Activated T-cell treated with anti-CD3 and anti-CD28 coated beads for 48 hours (primary cell): ENCODE measurements around the gene DYRK1A.

ENCODE experiments used
- DNase-seq: peaks from one replicate; pipeline ENCODE4 v3.0.0-alpha.2; 2020; ENCODE audit warnings: low read depth

The DYRK1A gene

DNA sequence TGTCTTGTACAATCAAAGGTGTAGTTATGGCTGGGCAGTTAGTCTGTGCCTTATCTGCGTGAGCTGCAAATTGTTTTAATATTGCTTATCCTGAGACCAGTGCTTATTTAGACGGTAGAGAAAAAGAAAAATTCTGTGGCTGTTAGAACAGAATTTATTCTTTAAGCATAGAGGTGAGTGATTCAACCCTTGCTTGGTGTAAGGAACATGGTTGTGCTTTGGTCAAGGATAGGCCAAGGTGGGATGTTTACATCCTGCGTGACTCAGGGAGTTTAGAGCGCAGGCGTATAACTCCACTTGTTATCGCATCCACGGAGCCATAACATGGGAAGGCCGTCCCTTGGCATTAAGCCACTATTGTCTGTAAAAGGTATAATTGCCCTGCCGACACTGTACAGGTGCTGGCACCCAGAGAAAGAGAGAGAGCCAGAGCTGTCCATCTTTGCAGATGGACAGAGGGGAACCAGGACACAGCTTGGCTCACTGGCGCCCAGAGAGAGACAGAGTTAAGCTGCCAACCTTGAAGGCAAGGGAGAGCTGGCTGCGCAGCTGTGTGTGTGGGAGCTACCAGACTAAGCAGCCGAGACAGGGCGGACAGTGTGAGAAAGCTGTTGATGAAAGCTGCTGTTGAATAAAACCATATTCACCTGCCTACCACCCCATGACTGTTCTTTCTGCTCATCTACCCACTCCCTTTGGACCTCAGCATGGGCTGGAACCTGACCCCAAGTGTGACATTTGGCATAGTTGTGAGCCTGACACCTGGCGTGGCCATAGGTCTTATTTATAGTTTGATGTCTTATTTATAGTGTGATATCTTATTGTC lies 200.4 kb downstream of the DYRK1A start:
- DNase-seq: no peak

DNA sequence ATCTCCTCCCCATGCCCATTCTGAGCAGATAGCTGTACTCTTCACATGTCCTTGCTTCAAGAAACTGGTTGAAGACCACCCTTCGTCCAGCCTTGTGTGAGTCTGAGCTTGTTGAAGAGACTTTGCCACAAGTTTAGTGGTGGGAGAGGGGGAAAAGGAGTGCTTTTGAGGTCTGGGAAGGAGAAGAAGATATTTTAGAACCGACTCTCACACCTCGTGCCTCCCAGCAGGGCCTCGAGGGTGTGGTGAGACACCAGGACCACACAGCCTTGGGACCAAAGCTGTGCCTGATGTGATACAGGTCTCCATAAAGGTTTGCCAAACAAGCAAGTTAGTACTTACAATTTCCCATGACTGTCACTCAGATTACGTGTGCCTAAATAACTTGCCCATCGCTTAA lies 201.8 kb downstream of the DYRK1A start:
- no peak for DNase-seq

DNA sequence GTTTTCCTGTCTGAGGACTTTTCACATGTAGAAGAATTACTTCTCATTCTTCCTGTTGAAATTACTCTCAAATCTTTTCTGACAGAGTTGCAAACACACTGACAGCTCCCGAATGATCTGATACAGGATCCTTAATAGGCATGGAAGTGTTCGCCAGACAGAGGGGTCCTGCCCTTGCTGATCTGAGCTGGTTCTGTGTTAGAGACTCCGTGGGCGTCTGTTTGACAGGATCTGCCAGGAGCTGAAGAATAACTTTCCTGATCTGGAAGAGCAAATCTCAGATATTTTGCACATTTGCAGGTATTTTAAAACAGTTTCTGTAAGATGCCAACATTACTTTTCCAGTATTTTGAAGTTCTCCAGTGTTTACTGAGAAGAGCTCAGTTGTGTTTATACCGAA lies 202.3 kb downstream of the DYRK1A start:
- no peak for DNase-seq

DNA sequence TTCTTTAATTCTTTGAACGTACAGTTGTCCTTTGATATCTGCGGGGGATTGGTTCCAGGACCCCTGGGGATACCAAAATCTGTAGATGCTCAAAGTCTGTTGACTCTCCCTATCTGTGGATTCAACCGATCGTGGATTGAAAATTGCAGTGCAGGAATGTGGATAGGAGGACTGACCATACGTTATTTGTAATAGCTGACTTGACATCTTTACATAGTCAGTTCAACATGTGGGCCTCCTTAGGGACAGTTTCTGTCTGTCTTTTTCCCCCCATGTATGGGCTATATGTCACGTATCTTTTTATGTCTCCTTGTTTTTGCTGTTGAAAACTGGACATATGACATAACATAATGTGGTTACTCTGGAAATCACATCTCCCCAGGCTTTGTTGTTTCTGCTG lies 204.9 kb downstream of the DYRK1A start:
- DNase-seq: no peak

DNA sequence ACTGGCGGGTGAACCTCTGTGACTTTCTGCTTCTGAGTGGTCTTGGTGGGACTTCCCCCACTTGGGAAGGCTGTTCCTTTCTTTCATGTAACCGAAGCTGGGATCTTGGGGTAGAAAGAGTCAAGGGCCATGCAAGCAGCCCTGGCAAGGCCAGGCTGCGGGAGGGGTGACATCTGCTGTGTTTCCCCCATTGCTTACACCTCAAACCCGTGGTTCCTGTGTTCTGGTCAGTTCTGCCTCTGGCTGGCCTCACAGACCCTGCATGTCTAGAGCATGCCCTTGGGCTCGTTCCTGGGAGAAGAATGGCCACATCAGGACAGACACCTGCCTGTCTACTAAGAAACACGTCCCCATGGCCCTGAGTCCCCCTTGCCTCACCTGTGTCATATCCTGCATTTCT lies 207.7 kb downstream of the DYRK1A start:
- DNase-seq: no peak

DNA sequence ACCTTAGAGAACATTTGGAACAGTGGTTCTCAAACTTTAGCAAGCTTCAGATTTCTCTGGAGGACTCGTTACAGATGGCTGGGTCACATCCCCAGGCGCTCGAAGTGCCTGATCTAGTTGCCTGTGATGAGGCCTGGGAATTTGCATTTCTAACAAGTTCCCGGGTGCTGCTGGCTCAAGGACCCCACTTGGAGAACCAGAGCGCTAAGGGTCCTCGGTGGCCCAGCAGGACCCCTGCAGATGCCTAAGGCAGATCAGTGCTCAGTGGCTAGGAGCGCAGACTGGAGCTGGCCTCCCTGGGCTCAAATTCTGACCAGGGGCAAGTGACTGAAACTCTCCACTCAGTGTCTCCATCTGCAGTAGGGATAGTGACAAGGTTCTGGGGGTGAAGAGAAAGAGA lies 208.2 kb downstream of the DYRK1A start:
- DNase-seq: no peak

DNA sequence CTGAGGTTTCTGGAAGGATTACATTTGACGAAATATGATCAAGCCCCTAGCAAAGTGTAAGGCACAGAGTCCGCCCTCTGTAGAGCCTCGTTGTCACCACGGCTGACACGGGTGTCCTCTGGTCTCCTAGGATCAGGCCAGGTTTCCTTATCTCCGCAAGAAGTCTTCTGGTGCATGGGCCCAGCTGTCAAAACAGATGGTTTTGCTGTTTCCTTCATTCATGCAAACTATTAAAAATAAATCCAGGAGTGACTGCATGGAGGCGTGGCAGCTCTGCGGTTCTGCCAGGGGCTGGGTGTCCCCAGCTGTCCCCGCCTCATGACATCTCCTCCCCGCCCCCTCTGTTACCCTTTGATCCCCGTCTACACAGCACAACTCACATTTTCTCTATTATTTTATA lies 209.0 kb downstream of the DYRK1A start:
- DNase-seq: no peak
